H1 (cell line): ENCODE results near the gene CDC42EP3. TPM values are rescaled to one million over a fixed set of nuclear protein-coding genes. Genes with fewer than 3 reads are reported as not detected.
A peak's percentile ranks its signal among the peaks of the same experiment; 100 is the strongest.

Source experiments
- CTCF ChIA-PET: fragments of 300-600 bp; sonication (Branson Sonifier 250); formaldehyde crosslinking; loops from one replicate; lab custom pipeline; 2021; ENCODE audit not compliant: partially characterized antibody; lab: Charles Lee
- POLR2A ChIA-PET: fragments of 300-600 bp; sonication (Branson Sonifier 250); formaldehyde crosslinking; loops from one replicate; lab custom pipeline; 2021; ENCODE audit warnings: inconsistent platforms; ENCODE audit not compliant: partially characterized antibody; lab: Charles Lee
- DNase-seq, 2 experiments: peaks; one replicate each; pipeline versions ENCODE4 v3.0.0 to v3.0.0-alpha.2; 2010 to 2022; ENCODE audit warnings: low spot score in 2 of 2, low read depth in 1 of 2, mixed read lengths in 1 of 2
- FAIRE-seq: peaks from 2 replicates; lab custom pipeline; 2011; peaks lifted over from hg19 to GRCh38; lab: Jason Lieb, UNC
- H2AFZ ChIP-seq: 2 replicates; pipeline ENCODE4 v1.8.1; 2012; ENCODE audit warnings: low read length, inconsistent platforms
- H2AK5ac ChIP-seq: 2 replicates; pipeline ENCODE4 v1.6.1; 2013; ENCODE audit warnings: low read depth, low read length
- H2BK120ac ChIP-seq: replicated peaks from 2 replicates; pipeline ENCODE3; 2013; ENCODE audit warnings: low read depth, low read length, inconsistent platforms
- H2BK12ac ChIP-seq: 2 replicates; pipeline ENCODE4 v1.6.1; 2013; ENCODE audit warnings: low read depth, low read length
- H2BK15ac ChIP-seq: 2 replicates; pipeline ENCODE4 v1.6.1; 2013; ENCODE audit warnings: low read length
- H2BK20ac ChIP-seq: 2 replicates; pipeline ENCODE4 v1.6.1; 2013; ENCODE audit warnings: low read length
- H2BK5ac ChIP-seq: 2 replicates; pipeline ENCODE4 v1.6.1; 2013; ENCODE audit warnings: low read depth, low read length
- H3K14ac ChIP-seq: 2 replicates; pipeline ENCODE4 v1.6.1; 2013; ENCODE audit warnings: inconsistent platforms; ENCODE audit not compliant: insufficient read length
- H3K18ac ChIP-seq: 2 replicates; pipeline ENCODE4 v1.6.1; 2013; ENCODE audit warnings: low read length; ENCODE audit errors: extremely low read depth
- H3K23ac ChIP-seq: 2 replicates; pipeline ENCODE4 v1.6.1; 2013; ENCODE audit warnings: inconsistent platforms; ENCODE audit not compliant: insufficient read length
- H3K23me2 ChIP-seq: 2 replicates; pipeline ENCODE4 v1.6.1; 2013; ENCODE audit warnings: low read depth, low read length
- H3K27ac ChIP-seq: 2 replicates; pipeline ENCODE4 v1.6.1; 2011; ENCODE audit warnings: low read depth, low read length, inconsistent platforms
- H3K27me3 ChIP-seq, 4 experiments: replicated peaks in 1 of 4; 1 replicate in 1 of 4; 2 replicates in 3 of 4; pipeline versions ENCODE4 v1.6.1 to v1.8.1; 2011 to 2013; ENCODE audit warnings: low read length in 3 of 4, mild to moderate bottlenecking in 3 of 4, inconsistent platforms in 2 of 4, mixed read lengths in 2 of 4, moderate library complexity in 1 of 4; ENCODE audit not compliant: control insufficient read depth in 3 of 4, insufficient read depth in 3 of 4; ENCODE audit errors: extremely low read depth in 1 of 4
- H3K36me3 ChIP-seq, 4 experiments: 2 replicates each; pipeline versions ENCODE4 v1.6.1 to v1.8.1; 2011 to 2013; ENCODE audit warnings: mild to moderate bottlenecking in 4 of 4, low read length in 3 of 4, moderate library complexity in 2 of 4, control low read depth in 1 of 4, inconsistent platforms in 1 of 4; ENCODE audit not compliant: insufficient read depth in 4 of 4, control insufficient read depth in 2 of 4
- H3K4ac ChIP-seq: replicated peaks from 2 replicates; pipeline ENCODE3; 2013; ENCODE audit warnings: low read length, low read depth, mixed read lengths, inconsistent platforms; ENCODE audit not compliant: insufficient read length
- H3K4me1 ChIP-seq, 4 experiments: replicated peaks in 1 of 4; 1 replicate in 1 of 4; 2 replicates in 3 of 4; pipeline versions ENCODE4 v1.6.1 to v1.8.1; 2011 to 2013; ENCODE audit warnings: low read length in 3 of 4, inconsistent platforms in 2 of 4, mixed read lengths in 1 of 4; ENCODE audit not compliant: insufficient read depth in 4 of 4, control insufficient read depth in 3 of 4
- H3K4me2 ChIP-seq, 2 experiments: 2 replicates each; pipeline versions ENCODE4 v1.6.1 to v1.8.1; 2011 to 2013; ENCODE audit warnings: low read depth in 2 of 2, low read length in 2 of 2, control low read depth in 1 of 2, inconsistent platforms in 1 of 2, mild to moderate bottlenecking in 1 of 2; ENCODE audit not compliant: insufficient read depth in 1 of 2
- H3K4me3 ChIP-seq, 4 experiments: fragments of 200-600, 300-600 bp in 1 of 4; sonication (generic), shearing (Covaris generic), sonication (Bioruptor Twin) in 1 of 4; 2 replicates each; pipeline versions ENCODE4 v1.5.1 to v1.8.1; 2011 to 2016; ENCODE audit warnings: low read length in 4 of 4, low read depth in 3 of 4, control low read depth in 2 of 4, inconsistent platforms in 2 of 4, mild to moderate bottlenecking in 2 of 4, mixed read lengths in 1 of 4, moderate library complexity in 1 of 4; ENCODE audit not compliant: insufficient read depth in 2 of 4; ENCODE audit errors: extremely low read depth in 1 of 4
- H3K56ac ChIP-seq: replicated peaks from 2 replicates; pipeline ENCODE3; 2013; ENCODE audit warnings: low read depth, mild to moderate bottlenecking, mixed read lengths, low read length, inconsistent platforms; ENCODE audit not compliant: insufficient read length
- H3K79me1 ChIP-seq: 2 replicates; pipeline ENCODE4 v1.6.1; 2013; ENCODE audit warnings: low read depth, low read length, control low read depth
- H3K79me2 ChIP-seq, 2 experiments: 2 replicates each; pipeline versions ENCODE4 v1.6.1 to v1.8.1; 2012 to 2013; ENCODE audit warnings: low read length in 2 of 2, mild to moderate bottlenecking in 2 of 2, inconsistent platforms in 1 of 2; ENCODE audit not compliant: insufficient read depth in 2 of 2, control insufficient read depth in 1 of 2
- H3K9ac ChIP-seq, 4 experiments: replicated peaks in 1 of 4; 1 replicate in 1 of 4; 2 replicates in 3 of 4; pipeline versions ENCODE4 v1.6.1 to v1.8.1; 2011 to 2013; ENCODE audit warnings: low read depth in 3 of 4, low read length in 3 of 4, control low read depth in 2 of 4, mild to moderate bottlenecking in 2 of 4, moderate library complexity in 2 of 4, inconsistent platforms in 1 of 4; ENCODE audit errors: extremely low read depth in 1 of 4
- H3K9me3 ChIP-seq, 2 experiments: 2 replicates each; pipeline versions ENCODE4 v1.6.1 to v1.8.1; 2012 to 2013; ENCODE audit warnings: mild to moderate bottlenecking in 2 of 2, moderate library complexity in 2 of 2, control low read depth in 1 of 2, inconsistent platforms in 1 of 2, low read depth in 1 of 2, low read length in 1 of 2, mixed read lengths in 1 of 2; ENCODE audit not compliant: insufficient read depth in 2 of 2
- H4K20me1 ChIP-seq, 2 experiments: replicated peaks in 1 of 2; 2 replicates each; pipeline versions ENCODE3 to v1.8.1; 2011 to 2013; ENCODE audit warnings: inconsistent platforms in 2 of 2, low read length in 2 of 2, mild to moderate bottlenecking in 1 of 2; ENCODE audit not compliant: insufficient read depth in 2 of 2, control insufficient read depth in 1 of 2
- H4K5ac ChIP-seq: 2 replicates; pipeline ENCODE4 v1.6.1; 2013; ENCODE audit warnings: low read length, low read depth, mixed read lengths, inconsistent platforms; ENCODE audit not compliant: insufficient read length
- H4K8ac ChIP-seq: 2 replicates; pipeline ENCODE4 v1.8.0; 2013; ENCODE audit warnings: mild to moderate bottlenecking, moderate library complexity, low read length, inconsistent platforms; ENCODE audit not compliant: insufficient read depth; ENCODE audit errors: extremely low read depth
- H4K91ac ChIP-seq: replicated peaks from 2 replicates; pipeline ENCODE3; 2013; ENCODE audit warnings: low read length, mixed read lengths, inconsistent platforms; ENCODE audit not compliant: insufficient read length
- KDM4A ChIP-seq: IDR thresholded peaks from one replicate; pipeline ENCODE4 v1.7.1; 2012; ENCODE audit warnings: low read depth, mild to moderate bottlenecking, moderate library complexity, low read length, inconsistent platforms; ENCODE audit not compliant: severe bottlenecking
- NANOG ChIP-seq: IDR thresholded peaks from 2 replicates; pipeline ENCODE4 v1.6.1; 2011; ENCODE audit warnings: low read length, low read depth, mild to moderate bottlenecking, inconsistent platforms; ENCODE audit not compliant: insufficient read depth, poor library complexity, severe bottlenecking
- WGBS, 2 experiments: shearing (Covaris generic) in 1 of 2; methylation state at CpG; one replicate each; pipeline versions ENCODE4 v1.1.6 to v1.1.7; 2013 to 2015; ENCODE audit warnings: low lambda C conversion rate in 2 of 2, mixed read lengths in 2 of 2, inconsistent platforms in 1 of 2, low coverage in 1 of 2, missing lambda C conversion rate in 1 of 2; ENCODE audit not compliant: insufficient replicate concordance in 2 of 2, insufficient coverage in 1 of 2, insufficient read length in 1 of 2; ENCODE audit errors: extremely low coverage in 1 of 2, missing lambda C conversion rate in 1 of 2; 5-methylcytosine and 5-hydroxymethylcytosine counted together
- polyA plus RNA-seq, 7 experiments: library from polyadenylated mRNA; depleted of rRNA in 3 of 7; stranded (reverse) in 5 of 7; unstranded in 2 of 7; fragments of >200 nt in 5 of 7; fragments of 200-250 nt in 2 of 7; gene quantifications; 1 replicate in 5 of 7; 2 replicates in 1 of 7; 4 replicates in 1 of 7; pipeline versions ENCODE4 v1.2.1 to v1.2.3, GENCODE V29; 2011 to 2013; ENCODE audit warnings: missing spikeins in 2 of 7, mixed read lengths in 2 of 7
- total RNA-seq: library from RNA; stranded (reverse); fragmentation: NEBNext Ultra II Directional; extraction: Animal tissue kit (Norgen Biotek cat#: 25700); gene quantifications from 2 replicates; pipeline ENCODE4 v1.2.1, GENCODE V29; 2021

The CDC42EP3 gene
- total and polyA plus RNA-seq, 2 of the 8 experiments (the other 6 are each of a cell fraction or from before 2014, with no cell fraction given), result 18.4 to 24.7 TPM

DNA sequence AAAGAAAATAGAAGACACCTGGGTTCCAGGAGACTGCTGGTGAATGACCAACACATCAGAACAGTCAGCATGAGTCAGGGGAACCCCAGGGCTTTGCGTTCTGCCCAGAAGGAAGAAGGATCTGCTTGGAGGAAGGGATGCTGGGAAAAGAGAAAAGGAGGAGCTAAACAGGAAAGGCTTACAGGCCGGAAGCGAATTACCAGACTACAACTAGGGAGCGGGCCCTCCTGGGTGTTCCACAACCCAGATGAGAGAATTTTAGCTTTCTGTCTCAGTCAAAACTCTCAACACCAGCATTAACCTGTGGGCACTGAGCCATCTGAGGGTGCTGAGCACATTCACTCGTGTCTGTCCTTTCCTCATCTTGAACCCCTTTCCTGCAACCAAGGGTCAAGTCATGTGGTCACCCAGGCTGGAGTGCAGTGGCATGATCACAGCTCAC, 19.2 kb downstream of the CDC42EP3 start:
- H2BK20ac ChIP-seq, result peak overlapping the region; percentile 52; the same call in 1 of the 2 replicates
- H2BK5ac ChIP-seq, result no peak overlapping the region
- H3K4ac ChIP-seq, result no peak overlapping the region
- no peak overlapping the region for H3K4me2 ChIP-seq
- H3K27ac ChIP-seq, result no peak overlapping the region
- no peak overlapping the region for H3K23ac ChIP-seq
- H3K79me2 ChIP-seq, result peaks cover 2 to 74% of the 10 kb centered on the region in 2 experiments; a peak in 3 of 4 replicates
- H3K4me1 ChIP-seq, result peaks cover 7 to 37% (median 26%) of the 10 kb centered on the region in 4 experiments; a peak in 6 of 7 replicates
- H2BK15ac ChIP-seq, result peak overlapping the region; percentile 85; the same call in 1 of the 2 replicates
- H4K5ac ChIP-seq, result no peak overlapping the region
- no peak overlapping the region for H3K14ac ChIP-seq
- H4K8ac ChIP-seq, result no peak overlapping the region
- no peak overlapping the region; a peak in 1 of 7 replicates for H3K9ac ChIP-seq
- ChIA-PET POLR2A (interaction anchor here (0.6 kb wide), 1 partner anchor 106 kb away, joined by 4 read pairs; no protein-coding TSS in a partner anchor), CTCF (interaction anchor here (0.6 kb wide), 2 partner anchors 225 to 238 kb away, joined by 3 read pairs; no protein-coding TSS in a partner anchor)
- no peak overlapping the region for H3K4me3 ChIP-seq
- H2AFZ ChIP-seq, result no peak overlapping the region
- H3K9me3 ChIP-seq, result peaks cover 5 to 7% of the 10 kb centered on the region in 2 experiments; a peak in 2 of 4 replicates
- H4K20me1 ChIP-seq, result peaks cover 0 to 4% of the 10 kb centered on the region in 2 experiments
- no peak for DNase-seq
- H3K79me1 ChIP-seq, result peaks cover 20% of the 10 kb centered on the region
- H3K18ac ChIP-seq, result no peak overlapping the region
- H3K27me3 ChIP-seq, result no peaks in the 10 kb centered on the region; a peak in 1 of 7 replicates
- peak overlapping the region; percentile 17 for H4K91ac ChIP-seq
- peaks cover 0 to 10% (median 6%) of the 10 kb centered on the region in 4 experiments; a peak in 3 of 8 replicates for H3K36me3 ChIP-seq
- H3K23me2 ChIP-seq, result 0 out of 2 replicates have a peak, but pooled peaks cover 4% of the 10 kb centered on the region
- peak overlapping the region; percentile 91 for H2AK5ac ChIP-seq
- no peak overlapping the region for H3K56ac ChIP-seq
- WGBS, 2 experiments, result 76% methylated on average over 5 of the region's 5 CpGs; no CpG with 5 or more reads in 1 of the 2 experiments
- no peak for FAIRE-seq
- H2BK12ac ChIP-seq, result peak overlapping the region; percentile 80; the same call in 1 of the 2 replicates
- no peak overlapping the region for H2BK120ac ChIP-seq
- TF ChIP-seq KDM4A, result no peak
- no peak for TF ChIP-seq NANOG
